ENCODE data around the gene STARD7.

GRCh38 chr2:96151595-96152303, 56.9 kb downstream of the STARD7 start:
- TF ChIP-seq CTCF (conservative IDR thresholded peaks at IDR 0.05) (no peak), ZFX (IDR thresholded peaks at IDR 0.05) (no peak)

All from C4-2B (cell line).